Measurements from ENCODE around the gene HEXD.
"Not testable (repeated sequence)": the region's sequence is repeated elsewhere in the genome, so short reads cannot be mapped to it uniquely, and the experiment has no call there.

HEXD gene

DNA sequence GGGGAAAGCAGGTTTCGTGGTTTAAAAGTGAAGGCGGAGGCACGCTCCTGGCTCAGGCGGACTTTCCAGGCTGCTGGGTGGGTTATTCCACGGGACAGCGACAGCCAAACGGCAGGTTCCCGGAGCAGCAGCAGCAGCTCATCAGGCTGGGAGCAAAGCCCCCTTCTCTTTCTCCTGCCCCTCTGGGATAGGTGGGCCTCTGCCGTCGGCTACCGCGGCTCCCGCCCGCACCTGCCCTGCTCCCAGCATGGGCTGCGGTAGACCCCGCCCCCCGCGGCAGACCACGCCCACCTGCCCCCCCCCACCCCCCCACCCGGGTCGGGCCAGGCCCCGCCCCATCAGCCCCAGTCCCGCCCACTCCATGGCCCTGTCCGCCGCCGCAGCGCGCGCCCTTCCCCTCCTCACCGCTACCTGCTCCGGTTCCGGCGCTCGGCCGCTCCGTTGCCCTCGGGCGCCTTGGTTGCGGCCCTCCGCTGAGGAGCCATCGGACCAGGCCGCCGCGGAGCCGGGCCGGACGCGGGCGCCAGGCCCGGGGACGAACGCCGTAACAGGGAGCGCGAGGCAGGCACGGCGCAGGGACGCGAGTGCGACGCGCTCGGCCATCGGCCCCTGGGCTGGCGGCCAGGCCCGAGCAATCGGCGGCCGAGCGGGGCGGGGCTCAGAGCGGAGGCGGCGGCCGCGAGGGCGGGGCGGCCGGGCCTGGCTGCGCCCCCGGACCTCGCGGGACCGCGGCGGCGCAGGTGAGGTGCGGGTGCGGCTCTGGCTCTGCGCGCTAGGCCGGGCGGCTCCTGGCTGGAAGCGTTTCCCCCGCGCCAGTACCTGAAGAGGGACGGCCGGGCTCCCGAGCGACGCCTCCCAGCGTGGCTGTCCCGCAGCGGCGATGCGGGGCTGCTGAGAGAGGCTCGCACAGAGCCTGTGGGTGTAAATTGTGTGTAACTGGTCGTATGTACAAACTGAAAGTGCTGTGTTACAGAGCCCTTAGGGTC is at the start of gene HEXD, which contains the start of gene OGFOD3:
TSS of gene HEXD (plus strand) at position 347 of the 986 bp plus-strand sequence. CDS start 1,453 bp downstream, outside the sequence.
TSS of gene OGFOD3 (minus strand) at position 586 of the 986 bp plus-strand sequence. CDS start at position 485, 101 bp downstream.
- intact Hi-C loops (cut with DNase I): no loop called here
- DNase-seq: peak; percentile 46 to 92 (median 84)

- intact Hi-C loops (cut with DNase I): no loop called here
- DNase-seq: no peak
Observed at GRCh38 chr17:82369211-82369610, 48.9 kb upstream of the HEXD start.

GRCh38 chr17:82370471-82371332 is 47.4 kb upstream of the HEXD start:
- intact Hi-C loops (cut with DNase I): no loop called here
- peak in 38 of 42 donors; percentile 23 to 80 (median 48) for DNase-seq

GRCh38 chr17:82371333-82372248 is 46.6 kb upstream of the HEXD start, which contains the start of gene UTS2R:
Gene UTS2R, plus strand, starts transcription at chr17:82371765. Its CDS starts 2,560 bp downstream, at chr17:82374325.
- peak in 1 of 42 donors; percentile 1 for DNase-seq
- intact Hi-C loops (cut with DNase I): no loop called here

GRCh38 chr17:82372249-82373071 is 45.7 kb upstream of the HEXD start:
- intact Hi-C loops (cut with DNase I): no loop called here
- DNase-seq: no peak

DNA sequence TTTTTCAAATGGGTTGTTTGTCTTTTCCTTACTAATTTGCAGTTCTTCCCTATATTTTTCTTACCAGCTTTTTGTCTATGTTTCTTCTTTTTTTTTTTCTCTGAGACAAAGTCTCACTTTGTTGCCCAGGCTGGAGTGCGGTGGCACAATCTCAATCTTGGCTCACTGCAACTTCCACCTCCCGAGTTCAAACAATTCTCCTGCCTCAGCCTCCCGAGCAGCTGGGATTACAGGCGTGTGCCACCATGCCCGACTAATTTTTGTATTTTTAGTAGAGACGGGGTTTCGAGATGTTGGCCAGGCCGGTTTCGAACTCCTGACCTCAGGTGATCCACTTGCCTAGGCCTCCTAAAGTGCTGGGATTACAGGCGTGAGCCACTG is 45.1 kb upstream of the HEXD start:
- intact Hi-C loops (cut with DNase I); DNase-seq: not testable (repeated sequence)

- intact Hi-C loops (cut with DNase I): no loop called here
- no peak for DNase-seq
Observed at GRCh38 chr17:82373731-82374625, 44.2 kb upstream of the HEXD start.

DNA sequence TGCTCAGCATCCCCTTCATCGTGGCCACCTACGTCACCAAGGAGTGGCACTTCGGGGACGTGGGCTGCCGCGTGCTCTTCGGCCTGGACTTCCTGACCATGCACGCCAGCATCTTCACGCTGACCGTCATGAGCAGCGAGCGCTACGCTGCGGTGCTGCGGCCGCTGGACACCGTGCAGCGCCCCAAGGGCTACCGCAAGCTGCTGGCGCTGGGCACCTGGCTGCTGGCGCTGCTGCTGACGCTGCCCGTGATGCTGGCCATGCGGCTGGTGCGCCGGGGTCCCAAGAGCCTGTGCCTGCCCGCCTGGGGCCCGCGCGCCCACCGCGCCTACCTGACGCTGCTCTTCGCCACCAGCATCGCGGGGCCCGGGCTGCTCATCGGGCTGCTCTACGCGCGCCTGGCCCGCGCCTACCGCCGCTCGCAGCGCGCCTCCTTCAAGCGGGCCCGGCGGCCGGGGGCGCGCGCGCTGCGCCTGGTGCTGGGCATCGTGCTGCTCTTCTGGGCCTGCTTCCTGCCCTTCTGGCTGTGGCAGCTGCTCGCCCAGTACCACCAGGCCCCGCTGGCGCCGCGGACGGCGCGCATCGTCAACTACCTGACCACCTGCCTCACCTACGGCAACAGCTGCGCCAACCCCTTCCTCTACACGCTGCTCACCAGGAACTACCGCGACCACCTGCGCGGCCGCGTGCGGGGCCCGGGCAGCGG is 43.4 kb upstream of the HEXD start:
- intact Hi-C loops (cut with DNase I): no loop called here
- DNase-seq: no peak

- no peak for DNase-seq
- intact Hi-C loops (cut with DNase I): no loop called here
Observed at GRCh38 chr17:82375359-82376041, 42.6 kb upstream of the HEXD start.

- no peak for DNase-seq
- intact Hi-C loops (cut with DNase I): no loop called here
Observed at GRCh38 chr17:82376042-82376730, 42.0 kb upstream of the HEXD start.

DNA sequence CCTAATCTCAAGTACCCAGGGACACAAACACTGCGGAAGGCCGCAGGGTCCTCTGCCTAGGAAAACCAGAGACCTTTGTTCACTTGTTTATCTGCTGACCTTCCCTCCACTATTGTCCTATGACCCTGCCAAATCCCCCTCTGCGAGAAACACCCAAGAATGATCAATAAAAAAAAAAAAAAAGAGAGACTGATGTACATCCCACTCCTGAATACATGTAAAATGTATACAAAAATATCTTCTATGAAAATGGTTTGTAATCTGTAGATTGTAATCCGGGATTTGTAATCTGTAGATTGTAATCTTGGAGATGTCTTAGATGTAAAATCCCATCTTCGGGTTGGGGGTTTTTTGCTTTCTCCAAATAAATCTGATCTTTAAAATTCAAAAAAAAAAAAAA is 40.9 kb upstream of the HEXD start:
- intact Hi-C loops (cut with DNase I); DNase-seq: not testable (repeated sequence)

- intact Hi-C loops (cut with DNase I): no loop called here
Observed at GRCh38 chr17:82377924-82378740, 40.0 kb upstream of the HEXD start.

GRCh38 chr17:82378741-82379021 is 39.5 kb upstream of the HEXD start:
- intact Hi-C loops (cut with DNase I): no loop called here
- no peak for DNase-seq

More at GRCh38 chr17:82377924-82378740, 40.0 kb upstream of the HEXD start:
- DNase-seq: no peak
